MM.1S (cell line): ENCODE measurements around the gene FAF1.
"Not testable (repeated sequence)": the region's sequence is repeated elsewhere in the genome, so short reads cannot be mapped to it uniquely, and the experiment has no call there.

Source experiments
- DNase-seq: peaks from one replicate; pipeline ENCODE4 v3.0.0-alpha.2; 2015
- H2AFZ ChIP-seq: fragments of 300-600 bp; sonication (generic); 2 replicates; pipeline ENCODE4 v1.6.0; 2016; ENCODE audit warnings: antibody characterized with exemption, low read length
- H3F3A ChIP-seq: fragments of 300-600 bp; sonication (generic); 2 replicates; pipeline ENCODE4 v1.6.1; 2016; ENCODE audit warnings: mild to moderate bottlenecking, antibody characterized with exemption, low read length, moderate library complexity, mixed read lengths; ENCODE audit not compliant: insufficient read depth
- H3K27ac ChIP-seq: fragments of 300-600 bp; sonication (generic); 2 replicates; pipeline ENCODE4 v1.5.1; 2016; ENCODE audit warnings: mild to moderate bottlenecking, low read length
- H3K27me3 ChIP-seq: fragments of 300-600 bp; sonication (generic); replicated peaks from 2 replicates; pipeline ENCODE4 v1.6.0; 2016; ENCODE audit warnings: low read length; ENCODE audit not compliant: insufficient read depth
- H3K36me3 ChIP-seq: fragments of 300-600 bp; sonication (generic); replicated peaks from 2 replicates; pipeline ENCODE4 v1.6.1; 2016; ENCODE audit warnings: mild to moderate bottlenecking, low read length, mixed read lengths; ENCODE audit not compliant: insufficient read depth
- H3K4me1 ChIP-seq: fragments of 300-600 bp; sonication (generic); 2 replicates; pipeline ENCODE4 v1.6.1; 2016; ENCODE audit warnings: low read length, mixed read lengths
- H3K4me2 ChIP-seq: fragments of 300-600 bp; sonication (generic); 2 replicates; pipeline ENCODE4 v1.6.0; 2016; ENCODE audit warnings: low read depth, low read length
- H3K4me3 ChIP-seq: fragments of 300-600 bp; sonication (generic); 2 replicates; pipeline ENCODE4 v1.5.1; 2016; ENCODE audit warnings: low read length, mixed read lengths
- H3K79me2 ChIP-seq: fragments of 300-600 bp; sonication (generic); 2 replicates; pipeline ENCODE4 v1.6.1; 2016; ENCODE audit warnings: mixed run types, low read length, mixed read lengths
- H3K9ac ChIP-seq: fragments of 300-600 bp; sonication (generic); 2 replicates; pipeline ENCODE4 v1.6.1; 2016; ENCODE audit warnings: low read length, mixed read lengths
- H3K9me2 ChIP-seq: fragments of 300-600 bp; sonication (generic); replicated peaks from 2 replicates; pipeline ENCODE4 v1.6.1; 2016; ENCODE audit warnings: mild to moderate bottlenecking, low read length, mixed read lengths; ENCODE audit not compliant: insufficient read depth
- H3K9me3 ChIP-seq: fragments of 300-600 bp; sonication (generic); replicated peaks from 2 replicates; pipeline ENCODE4 v1.6.1; 2016; ENCODE audit warnings: mild to moderate bottlenecking, low read length, mixed read lengths; ENCODE audit not compliant: insufficient read depth
- H4K20me1 ChIP-seq: fragments of 300-600 bp; sonication (generic); 2 replicates; pipeline ENCODE4 v1.6.1; 2016; ENCODE audit warnings: mild to moderate bottlenecking, low read length, moderate library complexity, mixed read lengths; ENCODE audit not compliant: insufficient read depth
- EZH2 ChIP-seq: fragments of 300-600 bp; sonication (generic); optimal IDR thresholded peaks from 2 replicates; pipeline ENCODE3; 2017; ENCODE audit warnings: low read depth, mild to moderate bottlenecking, antibody characterized with exemption, low read length, mixed read lengths
- EZH2phosphoT487 ChIP-seq: fragments of 300-600 bp; sonication (generic); IDR thresholded peaks from 2 replicates; pipeline ENCODE4 v1.6.1; 2018; ENCODE audit warnings: antibody characterized with exemption, low read length
- TF ChIP-seq, protein P1 (sequence below): fragments of 300-600 bp; sonication (generic); IDR thresholded peaks from 2 replicates; pipeline ENCODE4 v1.5.1; 2016; ENCODE audit warnings: antibody characterized with exemption, low read length, mixed read lengths

Gene FAF1

DNA sequence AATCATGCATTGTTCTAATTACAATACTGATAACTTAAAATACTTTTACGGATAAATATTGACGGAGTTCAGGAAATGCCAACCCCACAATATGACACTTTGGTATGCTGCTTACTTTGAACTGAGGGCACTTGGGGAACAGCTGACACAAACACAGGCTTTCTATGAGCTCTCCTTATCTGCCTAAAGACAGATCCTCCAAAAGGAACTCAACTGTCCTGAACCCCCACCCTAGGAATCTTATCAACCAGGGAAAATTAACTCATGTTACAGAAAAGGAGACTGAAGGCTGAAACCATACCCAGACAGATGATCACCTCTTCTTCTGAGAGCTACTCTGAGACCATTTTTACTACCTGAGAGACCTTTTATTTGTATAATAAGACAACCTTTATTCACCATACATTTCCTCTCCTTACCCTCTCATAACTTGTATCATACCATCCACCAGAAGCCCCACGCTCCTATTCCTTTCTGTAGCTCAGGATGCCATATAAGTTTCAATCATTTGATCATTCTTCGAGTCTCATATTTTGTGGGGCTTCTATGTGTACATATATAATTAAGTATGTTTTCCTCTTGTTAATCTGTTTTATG lies 239.5 kb downstream of the FAF1 start:
- H3F3A ChIP-seq, result 0 out of 2 replicates have a peak, but pooled peaks cover 8% of the 10 kb centered on the region
- H3K4me3 ChIP-seq, result no peak overlapping the region
- H3K36me3 ChIP-seq, result no peaks in the 10 kb centered on the region
- TF ChIP-seq EZH2phosphoT487 (no peak), EZH2 (no peak)
- TF ChIP-seq, protein P1, sequence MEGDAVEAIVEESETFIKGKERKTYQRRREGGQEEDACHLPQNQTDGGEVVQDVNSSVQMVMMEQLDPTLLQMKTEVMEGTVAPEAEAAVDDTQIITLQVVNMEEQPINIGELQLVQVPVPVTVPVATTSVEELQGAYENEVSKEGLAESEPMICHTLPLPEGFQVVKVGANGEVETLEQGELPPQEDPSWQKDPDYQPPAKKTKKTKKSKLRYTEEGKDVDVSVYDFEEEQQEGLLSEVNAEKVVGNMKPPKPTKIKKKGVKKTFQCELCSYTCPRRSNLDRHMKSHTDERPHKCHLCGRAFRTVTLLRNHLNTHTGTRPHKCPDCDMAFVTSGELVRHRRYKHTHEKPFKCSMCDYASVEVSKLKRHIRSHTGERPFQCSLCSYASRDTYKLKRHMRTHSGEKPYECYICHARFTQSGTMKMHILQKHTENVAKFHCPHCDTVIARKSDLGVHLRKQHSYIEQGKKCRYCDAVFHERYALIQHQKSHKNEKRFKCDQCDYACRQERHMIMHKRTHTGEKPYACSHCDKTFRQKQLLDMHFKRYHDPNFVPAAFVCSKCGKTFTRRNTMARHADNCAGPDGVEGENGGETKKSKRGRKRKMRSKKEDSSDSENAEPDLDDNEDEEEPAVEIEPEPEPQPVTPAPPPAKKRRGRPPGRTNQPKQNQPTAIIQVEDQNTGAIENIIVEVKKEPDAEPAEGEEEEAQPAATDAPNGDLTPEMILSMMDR, result no peak
- no peak overlapping the region for H3K4me2 ChIP-seq
- H3K9me2 ChIP-seq, result no peaks in the 10 kb centered on the region
- DNase-seq, result no peak
- no peaks in the 10 kb centered on the region for H3K79me2 ChIP-seq
- H2AFZ ChIP-seq, result no peak overlapping the region
- peaks cover 6% of the 10 kb centered on the region; the same call in 1 of the 2 replicates for H3K4me1 ChIP-seq
- H4K20me1 ChIP-seq, result no peaks in the 10 kb centered on the region
- no peaks in the 10 kb centered on the region for H3K27me3 ChIP-seq
- no peak overlapping the region for H3K27ac ChIP-seq
- H3K9me3 ChIP-seq, result no peaks in the 10 kb centered on the region
- H3K9ac ChIP-seq, result no peak overlapping the region

DNA sequence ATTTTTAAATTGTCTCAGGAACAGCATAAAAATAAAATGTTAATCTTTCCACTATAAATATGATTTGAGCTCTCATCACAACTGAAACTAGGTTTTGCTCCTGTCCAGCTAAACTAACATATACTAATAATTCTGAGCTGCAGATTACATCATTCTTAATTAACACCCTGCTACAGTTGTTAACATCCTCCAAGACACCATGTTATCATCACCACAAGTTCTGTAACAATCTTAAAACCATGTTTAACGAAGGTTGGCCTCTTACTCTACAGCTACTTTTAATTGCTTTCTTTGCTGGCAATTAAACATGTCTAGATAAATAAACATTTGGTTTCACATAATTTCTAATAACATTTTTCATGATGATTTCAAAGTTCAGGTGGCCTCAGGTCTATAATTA lies 240.9 kb downstream of the FAF1 start:
- Histone ChIP-seq H3K4me2 (no peak overlapping the region), H3K36me3 (no peaks in the 10 kb centered on the region), H3K79me2 (no peaks in the 10 kb centered on the region), H3K9me3 (no peaks in the 10 kb centered on the region), H3K4me1 (no peaks in the 10 kb centered on the region), H2AFZ (no peak overlapping the region), H3F3A (no peaks in the 10 kb centered on the region), H4K20me1 (no peaks in the 10 kb centered on the region), H3K27ac (no peak overlapping the region), H3K9ac (no peak overlapping the region), H3K27me3 (no peaks in the 10 kb centered on the region), H3K4me3 (no peak overlapping the region), H3K9me2 (no peaks in the 10 kb centered on the region)
- no peak for TF ChIP-seq EZH2
- no peak for TF ChIP-seq EZH2phosphoT487
- TF ChIP-seq, protein P1, result no peak
- no peak for DNase-seq

DNA sequence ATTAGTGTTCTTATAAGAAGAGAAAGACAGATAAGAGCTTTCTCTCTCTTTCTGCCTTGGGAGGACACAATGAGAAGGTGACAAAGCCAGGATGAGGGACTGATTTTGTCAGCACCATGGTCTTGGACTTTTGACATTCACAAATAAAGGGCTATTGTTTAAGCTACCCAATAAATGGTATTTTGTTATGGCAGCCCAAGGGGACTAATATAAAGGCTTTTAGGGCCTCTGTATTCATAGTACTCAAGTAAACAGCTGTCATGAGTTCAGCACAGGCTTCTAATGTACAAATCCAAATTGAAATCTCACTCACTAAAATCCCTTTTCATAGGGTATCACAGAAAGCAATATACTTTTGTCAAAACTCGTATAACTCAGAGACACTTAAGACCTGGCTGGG lies 242.7 kb downstream of the FAF1 start:
- no peak overlapping the region for H3K27ac ChIP-seq
- H3K4me3 ChIP-seq, result no peak overlapping the region
- no peak overlapping the region for H3K9ac ChIP-seq
- H2AFZ ChIP-seq, result no peak overlapping the region
- TF ChIP-seq EZH2phosphoT487, result no peak
- TF ChIP-seq, protein P1, result no peak
- TF ChIP-seq EZH2, result no peak
- H3K36me3 ChIP-seq, result no peaks in the 10 kb centered on the region
- no peaks in the 10 kb centered on the region for H3F3A ChIP-seq
- H3K9me2 ChIP-seq, result no peaks in the 10 kb centered on the region
- no peaks in the 10 kb centered on the region for H4K20me1 ChIP-seq
- no peaks in the 10 kb centered on the region for H3K27me3 ChIP-seq
- no peak for DNase-seq
- H3K9me3 ChIP-seq, result no peaks in the 10 kb centered on the region
- no peaks in the 10 kb centered on the region for H3K79me2 ChIP-seq
- no peaks in the 10 kb centered on the region for H3K4me1 ChIP-seq
- H3K4me2 ChIP-seq, result no peak overlapping the region

DNA sequence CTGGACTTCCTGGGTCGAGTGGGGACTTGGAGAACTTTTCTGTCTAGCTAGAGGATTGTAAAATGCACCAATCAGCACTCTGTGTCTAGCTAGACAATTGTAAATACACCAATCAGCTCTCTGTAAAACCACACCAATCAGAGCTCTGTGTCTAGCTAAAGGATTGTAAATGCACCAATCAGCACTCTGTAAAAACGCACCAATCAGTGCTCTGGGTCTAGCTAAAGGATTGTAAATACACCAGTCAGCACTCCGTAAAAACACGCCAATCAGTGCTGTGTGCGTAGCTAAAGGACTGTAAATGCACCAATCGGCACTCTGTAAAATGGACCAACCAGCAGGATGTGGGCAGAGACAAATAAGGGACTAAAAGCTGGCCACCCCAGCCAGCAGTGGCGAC lies 243.6 kb downstream of the FAF1 start:
- H2AFZ ChIP-seq, H3K9me2 ChIP-seq, H3K79me2 ChIP-seq, H3K27ac ChIP-seq, H3K9ac ChIP-seq, H3K27me3 ChIP-seq, H3K9me3 ChIP-seq, H3F3A ChIP-seq, H3K4me3 ChIP-seq, H4K20me1 ChIP-seq, H3K4me1 ChIP-seq, H3K4me2 ChIP-seq, DNase-seq, H3K36me3 ChIP-seq: not testable (repeated sequence)
